Epithelial cell of proximal tubule (primary cell): ENCODE results near the gene NALCN. TPM values are rescaled to one million over a fixed set of nuclear protein-coding genes. Genes with fewer than 3 reads are reported as not detected.

Experiments
- DNase-seq: peaks from one replicate; pipeline ENCODE4 v3.0.0-alpha.2; 2011; ENCODE audit warnings: low read depth
- H3K4me3 ChIP-seq: 2 replicates; pipeline ENCODE4 v1.5.1; 2011; ENCODE audit warnings: low read depth, mild to moderate bottlenecking, low read length
- total RNA-seq: library from RNA; depleted of rRNA; stranded (reverse); fragments of >200 nt; gene quantifications from 2 replicates; pipeline ENCODE4 v1.2.3, GENCODE V29; 2015
- TF ChIP-seq, protein P1 (sequence below): conservative IDR thresholded peaks from 2 replicates; pipeline ENCODE4 v1.5.1; 2012; ENCODE audit warnings: low read depth, mild to moderate bottlenecking, low read length

The NALCN gene
- total RNA-seq, 1 donor from 2014 or later: 0.35 TPM

DNA sequence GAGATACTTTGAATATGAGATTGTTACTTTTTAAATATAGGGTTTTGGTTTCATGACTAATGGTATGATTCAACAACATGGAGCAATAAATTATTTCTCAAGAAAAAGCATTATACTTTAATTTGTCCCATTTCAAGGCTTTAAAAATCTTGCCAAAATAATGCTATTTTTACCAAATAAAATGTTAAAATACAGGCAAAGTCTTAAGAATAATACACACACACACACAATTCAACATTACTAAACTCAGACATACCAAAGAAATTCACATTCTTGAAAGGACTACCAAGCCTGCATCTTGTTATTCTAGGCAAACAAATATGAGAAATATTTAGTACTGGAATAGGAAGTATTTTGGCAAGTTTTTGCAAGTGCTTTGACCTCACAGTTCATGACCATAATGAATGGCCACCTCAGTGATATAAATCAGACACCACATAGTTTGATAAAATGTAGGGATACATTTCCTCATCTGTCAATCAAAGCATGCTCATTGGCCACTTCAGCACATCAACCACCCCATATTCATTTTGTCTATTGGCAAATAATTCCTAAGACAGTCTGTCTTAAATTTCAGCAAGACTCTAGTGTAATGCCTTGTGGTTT, 107.2 kb downstream of the NALCN start:
- no peak overlapping the region for H3K4me3 ChIP-seq
- TF ChIP-seq, protein P1, sequence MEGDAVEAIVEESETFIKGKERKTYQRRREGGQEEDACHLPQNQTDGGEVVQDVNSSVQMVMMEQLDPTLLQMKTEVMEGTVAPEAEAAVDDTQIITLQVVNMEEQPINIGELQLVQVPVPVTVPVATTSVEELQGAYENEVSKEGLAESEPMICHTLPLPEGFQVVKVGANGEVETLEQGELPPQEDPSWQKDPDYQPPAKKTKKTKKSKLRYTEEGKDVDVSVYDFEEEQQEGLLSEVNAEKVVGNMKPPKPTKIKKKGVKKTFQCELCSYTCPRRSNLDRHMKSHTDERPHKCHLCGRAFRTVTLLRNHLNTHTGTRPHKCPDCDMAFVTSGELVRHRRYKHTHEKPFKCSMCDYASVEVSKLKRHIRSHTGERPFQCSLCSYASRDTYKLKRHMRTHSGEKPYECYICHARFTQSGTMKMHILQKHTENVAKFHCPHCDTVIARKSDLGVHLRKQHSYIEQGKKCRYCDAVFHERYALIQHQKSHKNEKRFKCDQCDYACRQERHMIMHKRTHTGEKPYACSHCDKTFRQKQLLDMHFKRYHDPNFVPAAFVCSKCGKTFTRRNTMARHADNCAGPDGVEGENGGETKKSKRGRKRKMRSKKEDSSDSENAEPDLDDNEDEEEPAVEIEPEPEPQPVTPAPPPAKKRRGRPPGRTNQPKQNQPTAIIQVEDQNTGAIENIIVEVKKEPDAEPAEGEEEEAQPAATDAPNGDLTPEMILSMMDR: no peak
- DNase-seq: no peak

DNA sequence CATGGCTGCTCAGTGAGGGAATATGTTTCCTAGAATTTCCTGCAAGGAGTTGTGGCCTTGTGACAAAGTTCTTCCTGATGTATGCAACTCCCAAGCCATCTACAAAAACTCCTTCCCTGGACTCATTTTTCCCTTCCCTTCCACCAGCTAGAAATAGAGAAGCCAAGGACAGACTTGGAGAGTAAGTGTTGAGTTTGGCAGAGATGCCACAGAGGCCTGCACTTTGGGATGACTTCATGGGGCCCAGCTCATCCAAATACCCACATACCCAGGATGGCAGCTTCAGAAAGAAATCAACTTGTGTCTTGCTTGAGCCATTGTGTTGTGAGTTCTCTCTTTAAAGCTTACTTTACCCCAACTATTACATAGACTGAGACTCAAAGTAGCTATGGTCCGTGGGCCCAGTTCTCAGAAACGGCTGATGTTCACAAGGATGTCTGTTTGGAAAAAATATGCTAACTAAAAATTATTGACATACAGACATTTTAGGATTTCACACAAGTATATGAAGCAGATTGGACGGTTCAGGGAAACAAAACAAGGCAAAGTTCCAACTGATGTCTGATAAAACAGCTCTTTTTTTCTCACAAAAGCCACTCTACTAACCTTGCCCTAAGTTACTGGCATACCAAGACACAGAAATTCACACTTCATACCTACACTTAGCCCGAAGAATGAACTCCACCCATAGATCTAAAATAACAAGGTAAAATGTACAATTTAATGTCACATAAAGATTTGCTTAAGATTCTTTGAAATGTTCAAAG, 107.9 kb downstream of the NALCN start:
- H3K4me3 ChIP-seq: no peak overlapping the region
- no peak for DNase-seq
- TF ChIP-seq, protein P1: no peak

GRCh38 chr13:101307181-101307701, 109.1 kb downstream of the NALCN start:
- TF ChIP-seq, protein P1: no peak
- DNase-seq: no peak
- no peak overlapping the region for H3K4me3 ChIP-seq

DNA sequence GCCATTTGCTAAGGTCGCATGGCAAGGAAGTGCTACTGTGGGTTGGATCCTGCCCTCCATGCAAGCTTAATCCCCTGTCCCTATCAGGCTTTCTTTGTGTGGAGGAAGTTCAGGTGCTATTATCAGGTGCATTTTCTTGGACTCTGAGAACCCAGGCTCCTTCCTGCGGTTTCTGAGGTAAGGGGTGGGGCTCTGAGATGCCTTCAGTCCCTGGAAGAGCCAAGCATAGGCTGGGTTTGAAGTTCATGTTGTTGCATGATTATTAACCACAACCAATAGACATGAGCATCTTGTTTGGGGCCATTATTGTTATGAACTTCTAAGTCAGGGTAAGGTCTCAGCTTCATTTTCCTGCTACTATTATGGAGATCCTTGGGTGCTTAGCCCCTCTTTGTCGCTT, 109.5 kb downstream of the NALCN start:
- no peak overlapping the region for H3K4me3 ChIP-seq
- TF ChIP-seq, protein P1: no peak
- DNase-seq: no peak

- no peak for DNase-seq
- TF ChIP-seq, protein P1: no peak
- H3K4me3 ChIP-seq: no peak overlapping the region
Observed at GRCh38 chr13:101305981-101306411, 110.3 kb downstream of the NALCN start.

GRCh38 chr13:101303521-101303920, 112.8 kb downstream of the NALCN start:
- DNase-seq: no peak
- TF ChIP-seq, protein P1: no peak

More at GRCh38 chr13:101303521-101303920, 112.8 kb downstream of the NALCN start:
- H3K4me3 ChIP-seq: no peak overlapping the region
